ENCODE measurements around the gene GGA3.

GGA3 gene

GRCh38 chr17:75191584-75191983, 69.8 kb downstream of the GGA3 start:
- no peaks in the 10 kb centered on the region for H3K27me3 ChIP-seq (ENCODE audit: control insufficient read depth, insufficient read depth, low read length)
- no peaks in the 10 kb centered on the region for H3K9me3 ChIP-seq (ENCODE audit: control insufficient read depth, low read length)
- H3K36me3 ChIP-seq (ENCODE audit: control insufficient read depth, insufficient read depth, low read length) = no peaks in the 10 kb centered on the region
- H3K9ac ChIP-seq (ENCODE audit: low read length) = no peak overlapping the region
- no peaks in the 10 kb centered on the region for H3K4me1 ChIP-seq (ENCODE audit: control insufficient read depth, insufficient read depth, low read length)
- H3K4me3 ChIP-seq (ENCODE audit: low read length) = no peak overlapping the region

DNA sequence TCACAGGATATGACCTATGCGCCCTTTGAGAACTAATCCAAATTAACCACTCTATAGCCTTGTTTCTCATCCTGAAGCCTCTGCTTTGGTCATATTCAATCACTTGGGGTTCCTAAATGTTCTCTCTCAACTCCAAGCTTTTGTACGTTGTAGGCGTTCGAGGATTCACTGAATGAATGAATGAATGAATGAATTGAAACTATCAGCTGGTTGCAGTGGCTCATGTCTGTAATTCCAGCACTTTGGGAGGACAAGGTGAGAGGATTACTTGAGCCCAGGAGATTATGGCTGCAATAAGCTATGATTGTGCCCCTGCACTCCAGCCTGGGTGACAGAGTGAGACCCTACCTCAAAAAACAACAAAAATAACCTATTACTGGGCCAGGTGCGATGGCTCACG, 72.8 kb downstream of the GGA3 start:
- no peaks in the 10 kb centered on the region for H3K9me3 ChIP-seq (ENCODE audit: control insufficient read depth, low read length)
- H3K9ac ChIP-seq (ENCODE audit: low read length) = no peak overlapping the region
- H3K4me3 ChIP-seq (ENCODE audit: low read length) = no peak overlapping the region
- no peaks in the 10 kb centered on the region for H3K36me3 ChIP-seq (ENCODE audit: control insufficient read depth, insufficient read depth, low read length)
- peaks cover under 1% of the 10 kb centered on the region for H3K4me1 ChIP-seq (ENCODE audit: control insufficient read depth, insufficient read depth, low read length)
- H3K27me3 ChIP-seq (ENCODE audit: control insufficient read depth, insufficient read depth, low read length) = no peaks in the 10 kb centered on the region

Data from mucosa of stomach (tissue), 1 donor.